GM12801 (cell line): ENCODE measurements around the gene ECM2.

ENCODE experiments used
- TF ChIP-seq, protein P1 (sequence below): IDR thresholded peaks from one replicate; pipeline ENCODE4 v1.5.1; 2011; ENCODE audit warnings: control low read depth; ENCODE audit not compliant: insufficient read length; ENCODE audit errors: extremely low read depth

Gene ECM2

DNA sequence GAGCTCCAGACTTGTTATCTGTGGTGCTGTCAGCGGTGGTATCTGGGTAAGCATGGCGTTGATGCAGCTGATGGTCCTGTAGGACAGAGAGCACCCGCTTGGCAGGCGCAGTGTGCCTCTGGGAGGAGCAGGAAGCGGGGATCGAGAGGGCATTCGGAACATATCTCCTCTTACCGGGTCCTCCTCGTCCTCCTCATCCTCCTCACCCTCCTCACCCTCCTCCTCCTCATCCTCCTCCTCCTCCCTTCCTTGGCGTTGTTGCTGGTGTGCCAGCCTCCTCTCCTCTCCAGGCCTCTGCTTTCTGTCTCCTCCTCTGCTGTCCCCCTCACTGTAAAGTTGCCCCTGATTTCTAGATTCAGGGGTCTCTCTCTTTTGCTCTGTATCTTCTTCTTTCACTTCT is 21.2 kb downstream of the ECM2 start:
- TF ChIP-seq, protein P1, sequence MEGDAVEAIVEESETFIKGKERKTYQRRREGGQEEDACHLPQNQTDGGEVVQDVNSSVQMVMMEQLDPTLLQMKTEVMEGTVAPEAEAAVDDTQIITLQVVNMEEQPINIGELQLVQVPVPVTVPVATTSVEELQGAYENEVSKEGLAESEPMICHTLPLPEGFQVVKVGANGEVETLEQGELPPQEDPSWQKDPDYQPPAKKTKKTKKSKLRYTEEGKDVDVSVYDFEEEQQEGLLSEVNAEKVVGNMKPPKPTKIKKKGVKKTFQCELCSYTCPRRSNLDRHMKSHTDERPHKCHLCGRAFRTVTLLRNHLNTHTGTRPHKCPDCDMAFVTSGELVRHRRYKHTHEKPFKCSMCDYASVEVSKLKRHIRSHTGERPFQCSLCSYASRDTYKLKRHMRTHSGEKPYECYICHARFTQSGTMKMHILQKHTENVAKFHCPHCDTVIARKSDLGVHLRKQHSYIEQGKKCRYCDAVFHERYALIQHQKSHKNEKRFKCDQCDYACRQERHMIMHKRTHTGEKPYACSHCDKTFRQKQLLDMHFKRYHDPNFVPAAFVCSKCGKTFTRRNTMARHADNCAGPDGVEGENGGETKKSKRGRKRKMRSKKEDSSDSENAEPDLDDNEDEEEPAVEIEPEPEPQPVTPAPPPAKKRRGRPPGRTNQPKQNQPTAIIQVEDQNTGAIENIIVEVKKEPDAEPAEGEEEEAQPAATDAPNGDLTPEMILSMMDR: no peak

DNA sequence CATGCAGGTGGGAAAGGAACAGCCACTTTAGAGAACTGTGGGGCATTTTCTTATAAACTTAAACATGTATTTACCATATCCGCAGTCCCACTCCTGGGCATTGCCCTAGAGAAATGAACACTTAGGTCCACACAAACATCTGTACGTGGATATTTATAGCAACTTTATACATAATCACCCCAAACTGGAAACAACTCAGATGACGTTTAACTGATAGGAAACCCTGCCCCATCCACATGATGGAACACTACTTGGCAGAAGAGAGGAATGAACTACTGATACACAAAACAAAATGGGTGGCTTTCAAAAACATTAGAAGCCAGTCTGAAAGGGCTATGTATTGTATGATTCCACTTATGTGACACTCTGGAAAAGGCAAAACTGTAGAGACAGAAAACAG is 22.4 kb downstream of the ECM2 start:
- TF ChIP-seq, protein P1: no peak

DNA sequence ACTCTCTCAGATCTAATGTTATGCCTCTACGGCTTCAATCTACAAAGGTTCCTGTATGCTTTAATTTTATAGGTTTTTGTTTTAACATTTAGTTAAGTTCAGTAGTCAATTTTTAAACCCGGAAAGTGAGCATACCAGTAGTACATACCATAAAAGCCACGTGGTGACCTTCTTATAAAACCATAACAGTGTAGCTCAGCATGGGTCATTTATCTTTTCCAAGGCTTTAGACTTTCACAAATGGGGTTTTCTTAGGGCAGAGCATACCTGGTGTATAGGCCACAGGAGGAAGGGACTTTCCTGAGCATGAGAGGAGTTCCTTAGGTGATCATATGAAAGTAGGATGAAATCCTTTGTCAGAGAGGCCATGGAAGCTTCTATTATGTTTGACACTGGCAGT is 23.2 kb downstream of the ECM2 start:
- TF ChIP-seq, protein P1: no peak

DNA sequence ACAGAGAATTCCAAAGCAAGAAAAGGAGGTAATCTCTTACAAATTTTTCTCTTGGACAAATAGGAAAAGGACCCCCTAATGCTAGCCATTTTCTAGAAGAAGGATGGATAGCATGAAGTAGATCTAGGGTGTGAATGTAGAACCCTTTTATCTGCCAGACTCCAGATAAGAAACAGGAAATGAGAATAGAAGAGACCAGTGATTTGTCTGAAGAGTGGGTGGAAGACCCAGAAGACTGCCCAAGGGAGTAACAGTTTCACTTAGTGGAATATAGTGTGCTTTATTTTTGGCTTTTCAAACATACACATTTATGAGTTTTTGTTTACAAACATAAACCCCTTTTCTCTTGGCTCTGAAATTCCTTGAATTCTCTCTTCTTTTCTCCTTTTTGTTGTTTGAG is 25.0 kb downstream of the ECM2 start:
- TF ChIP-seq, protein P1: no peak

DNA sequence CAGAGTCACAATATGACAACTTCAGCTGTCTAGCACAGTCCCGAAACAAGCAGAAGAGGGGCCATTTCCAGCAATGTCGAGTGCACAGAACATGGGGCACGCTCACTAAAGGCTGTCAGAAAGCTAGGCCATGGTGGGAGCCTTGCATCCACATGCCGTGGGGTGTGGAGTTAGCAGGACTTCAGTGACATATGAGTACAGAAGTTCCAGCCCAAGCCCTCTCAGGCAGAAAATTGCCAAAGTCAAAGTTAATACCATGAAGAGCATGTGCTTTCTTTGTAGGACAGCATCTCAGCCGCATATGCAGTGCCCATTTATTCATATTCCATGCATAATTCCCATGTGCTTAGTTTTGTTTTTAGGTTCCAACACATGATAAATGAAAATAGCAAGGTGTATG is 26.7 kb downstream of the ECM2 start:
- TF ChIP-seq, protein P1: no peak

DNA sequence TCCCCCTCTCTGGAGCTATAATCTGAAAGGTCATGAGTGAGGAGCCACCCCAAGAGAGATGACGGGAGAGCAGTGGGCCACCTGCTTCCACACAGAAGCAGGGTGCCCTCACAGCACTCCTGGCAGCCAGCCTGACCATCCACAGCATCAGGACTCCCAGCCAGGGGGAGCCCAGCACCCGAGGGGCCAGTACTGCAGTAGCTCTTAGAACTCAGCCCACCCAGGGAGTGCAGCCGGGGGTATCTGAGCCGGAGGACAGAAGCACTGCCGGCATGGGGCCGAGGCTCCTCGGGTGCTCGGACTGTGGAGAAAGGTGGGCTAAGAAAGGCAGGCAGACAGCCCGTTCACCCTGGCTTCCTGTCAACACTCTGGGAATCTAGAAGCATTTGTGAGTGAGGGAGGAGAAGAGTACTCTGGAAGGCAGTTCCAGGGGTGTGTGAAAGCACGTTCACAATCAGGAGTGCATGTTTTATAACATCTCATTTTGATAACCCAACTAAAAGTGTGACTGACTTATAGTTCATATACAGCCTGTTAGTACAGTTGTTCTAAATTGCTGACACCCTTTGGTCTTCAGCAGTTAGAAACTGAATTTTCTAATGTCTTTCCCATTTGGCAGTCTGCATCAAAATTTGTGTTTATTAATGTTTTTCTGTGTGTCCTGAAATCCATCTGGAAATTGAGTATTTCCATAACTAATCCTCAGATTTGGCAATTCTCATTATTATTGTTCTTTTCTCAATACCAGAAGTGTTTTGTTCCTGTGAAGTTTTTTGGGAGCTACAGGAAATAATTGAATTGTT is 27.6 kb downstream of the ECM2 start:
- TF ChIP-seq, protein P1: no peak

DNA sequence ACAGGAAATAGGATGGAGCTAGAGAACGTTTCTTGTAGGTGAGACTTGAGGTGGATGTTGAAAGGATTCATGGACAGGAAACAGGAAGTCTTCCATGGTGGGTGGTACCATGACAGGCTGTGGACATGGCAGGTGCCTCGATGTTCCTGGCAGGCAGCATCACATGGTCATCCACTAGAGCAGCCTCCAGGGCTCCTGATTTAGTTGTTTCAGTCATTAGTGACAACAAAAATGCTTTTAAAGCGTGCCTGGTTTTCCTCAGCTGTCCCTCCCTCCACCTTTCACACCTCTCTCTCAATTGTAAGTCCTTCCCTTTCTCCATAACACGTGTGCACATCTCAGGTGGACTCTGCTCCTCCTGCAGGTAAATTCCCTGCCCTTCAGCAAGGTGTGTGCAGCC is 28.3 kb downstream of the ECM2 start:
- TF ChIP-seq, protein P1: no peak
